ENCODE measurements around the gene F11R. TPM values are rescaled to one million over a fixed set of nuclear protein-coding genes. Genes with fewer than 3 reads are reported as not detected.
"Not testable (repeated sequence)": the region's sequence is repeated elsewhere in the genome, so short reads cannot be mapped to it uniquely, and the experiment has no call there.

F11R gene
- total RNA-seq, 1 donor from 2014 or later, result 178 TPM

DNA sequence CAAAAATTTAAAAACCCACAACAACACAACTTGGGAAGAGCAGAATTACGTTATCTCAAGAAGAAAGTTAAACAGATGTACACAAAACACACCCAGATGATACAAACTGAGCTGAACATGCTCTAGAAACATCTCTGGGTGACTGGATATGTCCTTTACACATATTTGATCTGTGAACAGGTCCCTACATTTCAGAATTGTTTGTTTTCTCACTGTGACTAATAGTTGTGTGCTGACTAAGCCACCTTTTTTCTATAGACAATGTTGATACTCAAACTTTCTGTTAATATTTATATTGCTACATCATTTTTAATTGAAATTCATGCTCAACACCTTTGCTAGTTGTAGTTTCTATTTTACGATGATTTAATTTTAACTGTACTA lies 1.0 kb upstream of the F11R start:
- no peaks in the 10 kb centered on the region for H3K36me3 ChIP-seq
- intact Hi-C loops (cut with DNase I), result no loop called here
- peak overlapping the region; percentile 89 for H3K27ac ChIP-seq
- H3K27me3 ChIP-seq, result no peaks in the 10 kb centered on the region
- peaks cover 21% of the 10 kb centered on the region for H3K4me1 ChIP-seq
- DNase-seq (ENCODE audit: extremely low spot score in 2 of 2), result no peak
- TF ChIP-seq, protein P1, sequence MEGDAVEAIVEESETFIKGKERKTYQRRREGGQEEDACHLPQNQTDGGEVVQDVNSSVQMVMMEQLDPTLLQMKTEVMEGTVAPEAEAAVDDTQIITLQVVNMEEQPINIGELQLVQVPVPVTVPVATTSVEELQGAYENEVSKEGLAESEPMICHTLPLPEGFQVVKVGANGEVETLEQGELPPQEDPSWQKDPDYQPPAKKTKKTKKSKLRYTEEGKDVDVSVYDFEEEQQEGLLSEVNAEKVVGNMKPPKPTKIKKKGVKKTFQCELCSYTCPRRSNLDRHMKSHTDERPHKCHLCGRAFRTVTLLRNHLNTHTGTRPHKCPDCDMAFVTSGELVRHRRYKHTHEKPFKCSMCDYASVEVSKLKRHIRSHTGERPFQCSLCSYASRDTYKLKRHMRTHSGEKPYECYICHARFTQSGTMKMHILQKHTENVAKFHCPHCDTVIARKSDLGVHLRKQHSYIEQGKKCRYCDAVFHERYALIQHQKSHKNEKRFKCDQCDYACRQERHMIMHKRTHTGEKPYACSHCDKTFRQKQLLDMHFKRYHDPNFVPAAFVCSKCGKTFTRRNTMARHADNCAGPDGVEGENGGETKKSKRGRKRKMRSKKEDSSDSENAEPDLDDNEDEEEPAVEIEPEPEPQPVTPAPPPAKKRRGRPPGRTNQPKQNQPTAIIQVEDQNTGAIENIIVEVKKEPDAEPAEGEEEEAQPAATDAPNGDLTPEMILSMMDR (IDR thresholded peaks at IDR 0.05), result no peak
- TF ChIP-seq POLR2AphosphoS5 (IDR thresholded peaks at IDR 0.05; ENCODE audit: insufficient read depth in 1 of 2, low read depth in 1 of 2) (no peak), POLR2A (IDR thresholded peaks at IDR 0.05) (no peak)
- H3K4me3 ChIP-seq, result no peak overlapping the region
- H3K9me3 ChIP-seq, result no peaks in the 10 kb centered on the region

GRCh38 chr1:161021165-161021969 lies 415 bp upstream of the F11R start:
- Histone ChIP-seq H3K9me3 (no peaks in the 10 kb centered on the region), H3K36me3 (no peaks in the 10 kb centered on the region), H3K27me3 (no peaks in the 10 kb centered on the region), H3K27ac (peak overlapping the region; percentile 89), H3K4me1 (peaks cover 21% of the 10 kb centered on the region), H3K4me3 (peak overlapping the region; percentile 44 to 59)
- DNase-seq (ENCODE audit: extremely low spot score in 2 of 2), result peak; percentile 96 to 99
- intact Hi-C loops (cut with DNase I), result no loop called here
- TF ChIP-seq POLR2AphosphoS5 (IDR thresholded peaks at IDR 0.05; ENCODE audit: insufficient read depth in 1 of 2, low read depth in 1 of 2), result peak; percentile 18 to 41
- TF ChIP-seq, protein P1 (IDR thresholded peaks at IDR 0.05), result no peak
- peak in 1 of 2 donors; percentile 25 for TF ChIP-seq POLR2A (IDR thresholded peaks at IDR 0.05)

DNA sequence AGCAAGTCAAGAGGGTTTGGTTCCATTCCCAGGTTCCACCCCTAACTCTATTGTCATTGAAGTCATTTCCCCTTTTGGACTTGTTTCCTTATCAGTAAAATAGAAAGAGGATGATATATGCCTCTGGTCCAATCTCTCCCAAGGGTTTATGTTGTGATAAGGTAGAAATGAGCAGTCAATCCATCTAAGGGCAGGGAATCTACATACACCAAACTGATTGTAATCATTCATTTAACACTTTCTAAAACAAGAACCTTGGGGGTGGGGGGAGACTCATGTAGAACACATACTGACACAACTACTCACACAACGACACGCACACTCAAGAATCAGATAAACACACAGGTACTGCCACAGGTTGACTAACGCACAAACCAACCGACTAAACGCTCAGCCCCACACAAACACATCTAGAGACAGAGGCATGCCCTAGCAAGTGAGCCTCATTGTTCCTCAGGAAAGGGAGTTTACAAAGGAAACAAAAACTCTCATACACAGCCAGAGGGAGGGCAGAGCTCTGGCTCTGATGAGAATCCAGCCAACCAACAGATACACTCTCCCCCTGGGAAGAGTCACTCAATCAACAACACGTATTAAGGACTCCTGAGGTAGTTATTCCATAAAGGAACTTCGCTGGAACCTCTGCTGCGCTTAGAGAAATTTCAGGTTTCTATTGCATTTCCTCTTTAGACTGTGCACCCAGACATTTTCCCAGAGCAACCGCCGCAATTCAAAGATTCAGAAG lies 1.0 kb downstream of the F11R start:
- Histone ChIP-seq H3K36me3 (no peaks in the 10 kb centered on the region), H3K4me1 (peaks cover 29% of the 10 kb centered on the region), H3K27me3 (no peaks in the 10 kb centered on the region), H3K9me3 (no peaks in the 10 kb centered on the region), H3K27ac (peak overlapping the region; percentile 89), H3K4me3 (peak overlapping the region; percentile 44 to 59)
- peak in 1 of 2 donors; percentile 17 for TF ChIP-seq POLR2A (IDR thresholded peaks at IDR 0.05)
- TF ChIP-seq, protein P1 (IDR thresholded peaks at IDR 0.05), result no peak
- TF ChIP-seq POLR2AphosphoS5 (IDR thresholded peaks at IDR 0.05; ENCODE audit: insufficient read depth in 1 of 2, low read depth in 1 of 2), result peak in 1 of 2 donors; percentile 58
- no peak for DNase-seq (ENCODE audit: extremely low spot score in 2 of 2)
- intact Hi-C loops (cut with DNase I), result no loop called here

GRCh38 chr1:161019111-161019660 lies 1.8 kb downstream of the F11R start:
- Histone ChIP-seq H3K4me1 (peaks cover 37% of the 10 kb centered on the region), H3K27ac (peak overlapping the region; percentile 89), H3K4me3 (peak overlapping the region; percentile 44 to 59)
- H3K9me3 ChIP-seq; DNase-seq (ENCODE audit: extremely low spot score in 2 of 2); H3K36me3 ChIP-seq; H3K27me3 ChIP-seq; intact Hi-C loops (cut with DNase I): not testable (repeated sequence)

- Histone ChIP-seq H3K4me3 (peak overlapping the region in 1 of 2 donors; percentile 59), H3K4me1 (peaks cover 41% of the 10 kb centered on the region)
- no peak for DNase-seq (ENCODE audit: extremely low spot score in 2 of 2)
These were observed 2.4 kb downstream of the F11R start for GRCh38 chr1:161018631-161018930.

More at GRCh38 chr1:161018631-161018930, 2.4 kb downstream of the F11R start:
- intact Hi-C loops (cut with DNase I), result no loop called here
- Histone ChIP-seq H3K36me3 (no peaks in the 10 kb centered on the region), H3K27me3 (no peaks in the 10 kb centered on the region), H3K27ac (peak overlapping the region; percentile 89), H3K9me3 (no peaks in the 10 kb centered on the region)
- TF ChIP-seq POLR2AphosphoS5 (IDR thresholded peaks at IDR 0.05; ENCODE audit: insufficient read depth in 1 of 2, low read depth in 1 of 2) (no peak), POLR2A (IDR thresholded peaks at IDR 0.05) (no peak)
- TF ChIP-seq, protein P1 (IDR thresholded peaks at IDR 0.05), result no peak
